GM13976 (cell line): ENCODE results near the gene CSTF3.
"Not testable (repeated sequence)": the region's sequence is repeated elsewhere in the genome, so short reads cannot be mapped to it uniquely, and the experiment has no call there.

ENCODE experiments used
- DNase-seq: peaks from one replicate; pipeline ENCODE4 v3.0.0; 2012; ENCODE audit warnings: low spot score
- CTCF ChIP-seq: IDR thresholded peaks from 2 replicates; pipeline ENCODE4 v1.5.1; 2012; ENCODE audit warnings: borderline replicate concordance, mild to moderate bottlenecking; ENCODE audit not compliant: insufficient read depth; ENCODE audit errors: extremely low read depth, missing control alignments, control extremely low read depth
- in situ Hi-C: fragments of 300-500 bp; cut with MboI; formaldehyde crosslinking; loops from one replicate; pipeline ENCODE4 v1.12.0; 2022; ENCODE audit warnings: low sequenced_read_pairs, mixed read lengths, inconsistent platforms; ENCODE audit not compliant: unreplicated experiment

The CSTF3 gene

DNA sequence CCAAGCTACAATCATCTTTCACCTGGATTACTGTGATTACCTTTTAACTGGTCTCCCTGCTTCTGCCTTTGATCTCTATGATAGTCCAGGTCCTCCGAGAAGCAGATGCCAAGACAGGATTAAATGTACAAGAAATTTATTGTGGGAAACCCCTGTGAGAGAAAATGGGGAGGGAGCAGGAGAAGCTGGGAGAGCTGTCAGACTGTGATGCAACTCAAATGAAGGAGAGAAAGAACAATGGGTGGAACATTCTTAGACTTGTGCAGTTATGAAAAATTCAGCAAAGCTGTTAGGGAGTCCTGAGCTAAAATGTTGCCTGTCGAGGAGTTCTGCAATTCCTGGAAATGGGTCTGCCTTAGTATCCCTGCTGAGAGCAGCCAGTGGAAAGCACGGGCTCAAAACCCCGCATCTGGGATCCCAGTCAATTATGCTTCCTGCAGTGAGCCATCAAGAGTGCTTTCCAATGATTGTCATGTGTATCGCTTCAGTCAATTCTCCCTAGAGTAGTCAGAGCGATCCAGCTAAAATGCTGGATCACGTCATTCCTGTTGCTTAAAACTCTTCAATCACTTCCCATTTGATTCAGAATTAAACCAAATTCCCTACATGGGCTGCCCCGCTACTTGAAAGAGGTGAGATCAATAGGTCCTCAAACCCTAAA, 16.5 kb upstream of the CSTF3 start:
- no peak for DNase-seq
- no peak for TF ChIP-seq CTCF
- in situ Hi-C loops = loop anchor here (10.0 kb wide), 1 partner anchor 147 kb away; no protein-coding TSS in a partner anchor

- in situ Hi-C loops = loop anchor here (10.0 kb wide), 1 partner anchor 148 kb away; no protein-coding TSS in a partner anchor
These were observed 15.5 kb upstream of the CSTF3 start for GRCh38 chr11:33176760-33177159.

DNA sequence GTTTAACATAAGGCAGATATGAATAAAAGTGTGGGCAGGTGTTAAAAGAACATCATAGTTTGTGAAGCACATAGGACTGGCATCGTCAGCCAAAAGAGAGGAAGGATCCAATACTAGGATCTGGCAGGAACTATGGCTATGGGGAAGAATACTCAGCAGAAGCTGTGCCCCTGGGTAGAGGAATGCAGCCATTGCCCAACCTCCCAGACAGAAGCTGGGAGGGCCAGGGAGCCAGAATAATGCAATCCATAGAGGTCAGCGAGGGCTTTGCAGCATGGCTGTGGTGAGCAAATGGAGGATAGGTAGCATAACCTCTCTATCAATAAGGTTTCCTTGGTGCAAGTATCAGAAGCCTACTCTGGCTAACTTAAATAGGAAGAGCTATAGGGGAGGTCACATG, 11.7 kb upstream of the CSTF3 start:
- in situ Hi-C loops = loop anchor here (10.0 kb wide), 1 partner anchor 152 kb away; no protein-coding TSS in a partner anchor
- TF ChIP-seq CTCF = no peak
- no peak for DNase-seq

More at GRCh38 chr11:33176760-33177159, 15.5 kb upstream of the CSTF3 start:
- not testable (repeated sequence) for DNase-seq

DNA sequence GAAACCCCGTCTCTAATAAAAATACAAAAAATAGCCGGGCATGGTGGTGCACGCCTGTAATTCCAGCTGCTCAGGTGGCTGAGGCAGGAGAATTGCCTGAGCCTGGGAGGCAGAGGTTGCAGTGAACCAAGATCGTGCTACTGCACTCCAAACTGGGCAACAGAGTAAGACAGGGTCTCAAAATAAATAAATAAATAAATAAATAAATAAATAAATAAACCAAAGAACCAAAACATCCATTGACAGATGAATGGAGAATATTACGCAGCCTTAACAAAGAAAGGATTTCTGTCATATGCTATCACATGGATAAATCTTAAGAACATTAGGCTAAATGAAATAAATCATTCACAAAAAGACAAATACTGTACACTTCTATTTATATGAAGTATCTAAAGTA, 11.1 kb upstream of the CSTF3 start:
- DNase-seq = no peak
- in situ Hi-C loops = loop anchor here (10.0 kb wide), 1 partner anchor 152 kb away; no protein-coding TSS in a partner anchor
- no peak for TF ChIP-seq CTCF

DNA sequence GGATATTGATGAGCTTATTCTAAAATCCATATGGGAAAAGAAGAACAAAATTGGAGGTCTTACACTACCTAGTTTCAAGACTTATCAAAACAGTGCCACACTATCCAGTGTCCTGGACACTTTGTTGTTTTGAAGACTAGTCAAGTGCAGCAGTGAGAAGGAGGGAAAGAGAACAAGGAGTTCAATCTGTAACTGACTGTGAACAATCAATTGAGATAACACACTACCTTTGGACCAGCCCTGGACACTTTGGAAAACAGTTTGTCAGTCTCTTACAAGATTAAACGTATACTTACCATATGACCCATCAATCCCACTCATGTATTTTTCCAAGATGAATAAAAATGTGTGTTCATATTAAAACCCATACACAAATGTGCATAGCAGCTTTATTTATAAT, 10.0 kb upstream of the CSTF3 start:
- no peak for TF ChIP-seq CTCF
- DNase-seq = no peak
- in situ Hi-C loops = loop anchor here (10.0 kb wide), 1 partner anchor 154 kb away; no protein-coding TSS in a partner anchor

GRCh38 chr11:33168709-33169200, 7.5 kb upstream of the CSTF3 start:
- TF ChIP-seq CTCF = no peak
- DNase-seq = no peak
- in situ Hi-C loops = no loop called here

DNA sequence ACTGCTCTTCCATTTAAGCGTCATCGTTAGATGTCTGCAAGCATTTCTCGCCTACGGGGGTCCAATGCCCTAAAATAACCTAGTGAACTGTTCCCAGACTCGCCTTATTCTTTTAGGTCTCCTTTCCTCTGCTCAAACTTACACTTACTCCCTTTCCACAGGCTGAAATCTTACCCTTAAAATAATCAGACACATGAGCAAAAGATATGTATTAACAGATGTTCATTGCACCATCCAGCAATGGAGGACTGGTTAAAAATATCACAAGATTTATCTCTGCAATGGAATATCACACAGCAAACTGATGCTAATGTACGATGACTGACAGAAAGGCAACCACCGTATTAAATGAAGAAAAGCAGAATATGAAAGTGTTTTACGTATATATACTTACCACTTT, 1.6 kb upstream of the CSTF3 start:
- no peak for DNase-seq
- no peak for TF ChIP-seq CTCF
- in situ Hi-C loops = no loop called here
